GM12872 (cell line): ENCODE data around the gene CMTR1.

Source experiments
- TF ChIP-seq, protein P1 (sequence below): IDR thresholded peaks from 3 replicates; pipeline ENCODE4 v1.5.1; 2011; ENCODE audit warnings: low read depth, mild to moderate bottlenecking, low read length, moderate library complexity; ENCODE audit not compliant: insufficient read depth

CMTR1 gene

DNA sequence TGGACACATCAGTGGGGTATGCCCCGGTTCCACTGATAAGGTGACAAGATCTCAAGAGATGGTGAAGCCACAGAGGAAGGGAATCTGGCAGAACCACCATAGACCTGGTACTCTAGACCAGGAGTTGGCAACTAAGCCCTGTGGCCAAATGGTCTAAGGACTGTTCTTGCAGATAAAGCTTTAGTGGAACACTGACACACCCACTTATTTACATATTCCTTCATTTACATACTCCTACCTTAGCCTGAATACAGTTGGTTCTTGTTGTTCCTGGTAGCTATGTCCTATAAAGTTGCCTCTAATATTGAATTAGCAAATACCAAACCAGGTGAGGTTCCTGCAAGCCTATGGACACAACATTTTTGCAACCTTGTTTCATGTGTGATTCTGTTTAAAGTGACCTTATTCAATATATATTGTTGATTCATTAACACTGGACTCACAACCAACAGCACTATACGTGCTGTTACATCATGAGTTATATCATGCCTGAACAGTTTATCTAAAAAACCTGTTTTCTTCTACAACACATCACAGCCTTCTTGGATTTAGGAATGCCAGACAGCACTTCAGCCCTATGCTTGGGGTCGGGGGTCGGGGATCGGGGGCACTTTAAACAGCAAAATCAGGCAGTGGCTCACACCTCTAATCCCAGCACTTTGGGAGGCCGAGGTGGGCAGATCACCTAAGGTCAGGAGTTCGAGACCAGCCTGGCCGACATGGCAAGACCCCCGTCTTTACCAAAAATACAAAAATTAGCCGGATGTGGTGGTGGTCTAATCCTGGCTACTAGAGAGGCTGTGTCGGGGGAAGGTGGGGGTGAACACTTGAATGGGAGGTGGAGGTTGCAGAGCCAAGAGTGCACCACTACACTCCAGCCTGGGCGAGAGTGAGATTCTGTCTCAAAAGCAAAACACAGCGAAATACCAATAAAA, 64.2 kb downstream of the CMTR1 start:
- TF ChIP-seq, protein P1, sequence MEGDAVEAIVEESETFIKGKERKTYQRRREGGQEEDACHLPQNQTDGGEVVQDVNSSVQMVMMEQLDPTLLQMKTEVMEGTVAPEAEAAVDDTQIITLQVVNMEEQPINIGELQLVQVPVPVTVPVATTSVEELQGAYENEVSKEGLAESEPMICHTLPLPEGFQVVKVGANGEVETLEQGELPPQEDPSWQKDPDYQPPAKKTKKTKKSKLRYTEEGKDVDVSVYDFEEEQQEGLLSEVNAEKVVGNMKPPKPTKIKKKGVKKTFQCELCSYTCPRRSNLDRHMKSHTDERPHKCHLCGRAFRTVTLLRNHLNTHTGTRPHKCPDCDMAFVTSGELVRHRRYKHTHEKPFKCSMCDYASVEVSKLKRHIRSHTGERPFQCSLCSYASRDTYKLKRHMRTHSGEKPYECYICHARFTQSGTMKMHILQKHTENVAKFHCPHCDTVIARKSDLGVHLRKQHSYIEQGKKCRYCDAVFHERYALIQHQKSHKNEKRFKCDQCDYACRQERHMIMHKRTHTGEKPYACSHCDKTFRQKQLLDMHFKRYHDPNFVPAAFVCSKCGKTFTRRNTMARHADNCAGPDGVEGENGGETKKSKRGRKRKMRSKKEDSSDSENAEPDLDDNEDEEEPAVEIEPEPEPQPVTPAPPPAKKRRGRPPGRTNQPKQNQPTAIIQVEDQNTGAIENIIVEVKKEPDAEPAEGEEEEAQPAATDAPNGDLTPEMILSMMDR: no peak

DNA sequence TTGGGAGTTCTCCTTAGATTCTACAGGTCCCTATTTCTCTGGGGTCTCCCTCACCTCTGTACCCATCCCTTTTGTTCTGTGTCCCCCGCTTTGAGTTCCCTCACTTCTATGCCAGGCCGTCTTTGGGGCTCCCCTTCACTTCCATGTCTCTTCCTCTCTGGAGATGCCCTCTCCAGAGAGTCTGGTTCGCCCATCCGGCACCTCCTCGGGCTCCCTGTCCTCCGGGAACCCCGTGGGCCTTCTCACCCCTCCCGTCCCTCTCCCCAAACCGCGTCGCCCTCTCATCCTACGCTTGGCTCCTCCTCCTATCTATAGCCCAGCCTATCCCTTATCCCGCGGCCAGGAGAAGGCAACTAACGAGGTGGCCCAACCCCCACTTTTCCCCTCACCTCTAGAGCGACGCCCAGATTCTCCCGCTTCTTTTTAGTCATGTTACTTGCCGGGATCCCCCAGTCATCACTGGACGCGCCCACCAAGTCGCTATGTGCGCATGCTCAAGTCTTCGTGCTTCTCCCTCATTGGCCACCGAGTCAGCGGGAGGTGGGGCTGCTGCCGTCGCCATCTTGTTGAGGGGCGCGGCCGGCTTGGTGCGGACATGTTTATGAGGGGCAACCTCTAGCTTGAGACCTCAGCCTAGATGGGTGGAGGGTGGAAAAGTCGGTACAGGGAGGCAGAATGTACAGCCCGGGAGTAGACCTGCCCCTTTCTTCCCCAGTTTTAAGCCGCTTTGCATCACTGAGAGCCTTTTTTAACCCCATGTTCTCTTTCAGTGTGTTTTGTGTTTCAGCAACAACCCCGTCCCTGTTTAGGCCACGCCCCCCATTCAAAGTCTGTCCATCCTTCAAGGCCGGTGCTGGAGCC, 66.6 kb downstream of the CMTR1 start, which contains the start of gene CCDC167:
TSS of gene CCDC167 (minus strand) at position 461 of the 861 bp plus-strand sequence. CDS start at position 431, 30 bp downstream.
- TF ChIP-seq, protein P1: no peak

DNA sequence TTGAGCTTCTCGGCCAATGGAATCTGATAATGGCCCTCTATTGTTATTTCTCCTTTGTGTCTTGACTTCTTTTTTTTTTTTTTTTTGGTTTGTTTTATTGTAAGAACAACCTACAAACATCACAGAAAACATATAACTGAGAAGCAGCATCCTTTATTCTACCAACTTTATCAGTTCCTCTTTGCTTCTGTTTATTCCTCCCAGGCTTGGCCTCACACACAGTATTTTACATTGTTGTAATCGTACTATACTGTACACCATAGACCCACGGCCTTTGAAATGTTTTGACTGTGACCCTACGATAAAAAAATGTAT, 67.2 kb downstream of the CMTR1 start:
- TF ChIP-seq, protein P1: no peak

DNA sequence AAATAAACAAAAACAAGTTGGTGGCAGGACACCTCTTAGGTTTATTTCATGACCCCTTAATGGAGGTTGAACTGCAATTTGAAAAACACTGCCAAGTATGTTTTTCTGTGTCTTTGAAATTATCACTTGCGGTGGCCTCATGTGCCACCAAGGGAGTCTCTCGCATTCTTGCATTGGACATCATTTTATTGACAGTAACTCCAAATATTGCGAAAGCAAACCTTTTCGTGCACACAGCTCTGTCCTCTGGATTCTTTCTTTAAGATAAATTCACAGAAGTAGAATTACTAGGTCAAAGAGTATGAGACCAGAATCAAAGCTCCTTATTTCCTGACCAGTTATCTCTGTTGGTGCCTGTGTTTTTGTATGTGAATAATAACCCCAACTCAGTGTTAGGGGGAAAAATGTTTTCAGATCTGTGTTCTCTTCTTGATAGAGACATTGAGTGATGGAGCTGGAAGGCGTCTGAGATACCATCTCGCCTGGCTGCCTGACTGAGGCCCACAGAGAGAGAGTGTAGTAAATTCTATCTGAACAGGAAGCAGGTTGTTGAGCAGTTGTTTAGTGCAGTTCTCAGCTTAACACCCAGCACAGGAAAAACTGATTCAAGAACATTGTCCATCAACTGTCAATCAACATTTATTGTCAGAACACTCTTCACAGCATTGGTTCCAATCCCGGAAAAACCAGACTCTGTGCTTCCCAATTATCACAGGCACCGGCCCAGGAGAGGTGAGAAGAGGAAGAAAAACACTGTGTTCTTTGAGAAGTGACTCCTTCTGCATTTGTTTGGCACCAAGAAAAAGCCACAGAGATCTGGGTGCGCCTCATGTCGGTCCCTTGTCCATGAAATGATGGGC, 68.8 kb downstream of the CMTR1 start:
- TF ChIP-seq, protein P1: no peak

DNA sequence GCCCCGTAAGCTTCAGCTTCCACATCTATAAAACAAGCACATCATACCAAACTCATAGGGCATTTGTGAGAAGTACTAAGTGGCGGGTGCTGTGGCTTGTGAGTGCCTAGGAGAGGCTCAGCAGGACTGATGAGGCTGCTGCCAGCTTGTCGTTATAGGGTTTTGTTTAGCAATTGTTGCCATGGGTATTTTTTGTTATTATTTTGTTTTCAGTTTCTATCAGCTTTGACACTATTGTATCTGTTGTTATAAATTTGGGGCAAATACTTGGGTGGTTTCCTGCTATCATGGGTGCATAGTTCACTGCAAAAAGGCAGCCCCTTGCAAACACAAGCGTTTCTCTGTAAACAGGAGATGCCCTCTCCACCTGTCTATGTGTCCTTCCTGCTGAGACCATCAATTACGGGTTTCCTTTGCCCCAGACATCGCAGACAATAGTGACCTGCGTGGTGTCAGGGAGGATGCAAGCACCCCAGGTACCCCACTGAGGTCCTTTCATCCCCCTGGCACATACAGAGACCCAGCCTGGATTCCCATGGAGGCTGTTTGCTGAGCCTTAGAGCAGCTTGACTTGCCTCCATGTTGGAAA, 69.8 kb downstream of the CMTR1 start:
- TF ChIP-seq, protein P1: no peak

DNA sequence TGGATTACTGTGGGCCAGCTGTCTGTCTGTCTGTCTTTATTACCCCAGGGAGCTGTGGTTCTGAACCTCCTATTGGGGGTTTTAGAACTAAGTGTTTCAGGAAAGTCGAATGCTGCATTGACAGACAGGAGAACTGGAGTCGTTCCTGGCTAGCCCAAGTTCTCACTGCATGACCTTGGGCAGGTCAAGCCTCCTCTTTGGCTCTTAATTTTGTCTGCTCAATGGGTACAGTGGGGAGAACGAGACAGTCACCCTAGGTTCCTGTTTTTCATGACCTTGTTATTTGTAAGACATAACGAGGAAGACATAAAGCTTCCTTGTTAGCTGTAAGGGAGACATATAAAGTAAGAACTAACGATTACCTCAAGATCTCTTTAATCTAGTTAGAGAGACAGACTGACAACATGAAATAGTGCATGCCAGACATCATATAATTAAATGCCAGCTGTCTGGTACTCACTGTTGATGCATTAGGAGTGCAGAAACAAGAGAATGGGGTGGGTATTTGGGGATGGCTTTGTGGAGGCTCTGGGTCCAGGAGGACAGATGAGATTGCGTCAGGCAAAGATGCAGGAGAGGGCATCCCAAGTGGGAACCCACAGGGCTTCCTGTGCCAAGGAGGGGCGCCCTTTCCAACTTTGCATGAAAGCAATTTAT, 70.4 kb downstream of the CMTR1 start:
- TF ChIP-seq, protein P1: no peak
